Dermis microvascular lymphatic vessel endothelial cell (primary cell): ENCODE results near the gene ELFN1. TPM values are rescaled to one million over a fixed set of nuclear protein-coding genes. Genes with fewer than 3 reads are reported as not detected.
"Not testable (repeated sequence)": the region's sequence is repeated elsewhere in the genome, so short reads cannot be mapped to it uniquely, and the experiment has no call there.

Experiments used
- DNase-seq, 2 donors: peaks; one replicate each; pipeline versions ENCODE4 v3.0.0 to v3.0.0-alpha.2; 2010; ENCODE audit warnings: low read depth in 2 of 2
- total RNA-seq: library from RNA; depleted of rRNA; stranded (reverse); fragments of >200 nt; gene quantifications from 2 replicates; pipeline ENCODE4 v1.2.1, GENCODE V29; 2014

The ELFN1 gene
- total RNA-seq, 1 donor from 2014 or later = 0.90 TPM

- DNase-seq = no peak
Observed at GRCh38 chr7:1707756-1708595, 37.9 kb downstream of the ELFN1 start.

GRCh38 chr7:1708596-1709251 lies 38.6 kb downstream of the ELFN1 start:
- DNase-seq = no peak

- DNase-seq = no peak
Observed at GRCh38 chr7:1709281-1709680, 39.2 kb downstream of the ELFN1 start.

- no peak for DNase-seq
Observed at GRCh38 chr7:1709900-1710299, 39.8 kb downstream of the ELFN1 start.

- DNase-seq = no peak
Observed at GRCh38 chr7:1710936-1711335, 40.9 kb downstream of the ELFN1 start.

- DNase-seq = no peak
Observed at GRCh38 chr7:1712907-1713501, 42.9 kb downstream of the ELFN1 start.

GRCh38 chr7:1713502-1714484 lies 43.7 kb downstream of the ELFN1 start:
- no peak for DNase-seq

- DNase-seq = no peak
Observed at GRCh38 chr7:1714583-1715330, 44.7 kb downstream of the ELFN1 start.

- no peak for DNase-seq
Observed at GRCh38 chr7:1715331-1715625, 45.2 kb downstream of the ELFN1 start.

GRCh38 chr7:1715671-1716074 lies 45.6 kb downstream of the ELFN1 start:
- DNase-seq = no peak

- DNase-seq = no peak
Observed at GRCh38 chr7:1716263-1717094, 46.4 kb downstream of the ELFN1 start.

- no peak for DNase-seq
Observed at GRCh38 chr7:1717095-1717483, 47.0 kb downstream of the ELFN1 start.

- DNase-seq = no peak
Observed at GRCh38 chr7:1717903-1718676, 48.0 kb downstream of the ELFN1 start.

GRCh38 chr7:1718850-1719249 lies 48.8 kb downstream of the ELFN1 start:
- DNase-seq = not testable (repeated sequence)

- DNase-seq = not testable (repeated sequence)
Observed at GRCh38 chr7:1719256-1719655, 49.2 kb downstream of the ELFN1 start.

- no peak for DNase-seq
Observed at GRCh38 chr7:1719913-1720312, 49.8 kb downstream of the ELFN1 start.

GRCh38 chr7:1720326-1720725 lies 50.2 kb downstream of the ELFN1 start:
- no peak for DNase-seq

- no peak for DNase-seq
Observed at GRCh38 chr7:1721047-1721690, 51.1 kb downstream of the ELFN1 start.

- no peak for DNase-seq
Observed at GRCh38 chr7:1723254-1723653, 53.2 kb downstream of the ELFN1 start.
